Calu3 (cell line): ENCODE data around the gene ITPR1. TPM values are rescaled to one million over a fixed set of nuclear protein-coding genes. Genes with fewer than 3 reads are reported as not detected.

Source experiments
- BruUV-seq: library from RNA; stranded (reverse); fragments of 400-500 nt; replicated peaks from 2 replicates; lab custom pipeline; 2021; lab: Mats Ljungman, UMichigan
- CTCF ChIA-PET: fragments of 300-600 bp; sonication (Branson Sonifier 250); formaldehyde crosslinking; loops from one replicate; lab custom pipeline; 2022; ENCODE audit warnings: antibody characterized with exemption; lab: Charles Lee
- DNase-seq: peaks from one replicate; pipeline ENCODE4 v3.0.0; 2022
- H3K27ac Mint-ChIP-seq: one replicate; pipeline ENCODE4 v1.8.0; 2022; ENCODE audit warnings: mixed read lengths; ENCODE audit not compliant: unreplicated experiment
- H3K27me3 Mint-ChIP-seq: one replicate; pipeline ENCODE4 v1.8.0; 2022; ENCODE audit warnings: mixed read lengths; ENCODE audit not compliant: unreplicated experiment
- H3K36me3 Mint-ChIP-seq: one replicate; pipeline ENCODE4 v1.8.0; 2022; ENCODE audit warnings: mild to moderate bottlenecking, moderate library complexity, mixed read lengths; ENCODE audit not compliant: insufficient read depth, unreplicated experiment
- H3K4me1 Mint-ChIP-seq: one replicate; pipeline ENCODE4 v1.8.0; 2022; ENCODE audit warnings: mild to moderate bottlenecking, low read depth, mixed read lengths; ENCODE audit not compliant: unreplicated experiment
- H3K4me3 Mint-ChIP-seq: one replicate; pipeline ENCODE4 v1.8.0; 2022; ENCODE audit warnings: mild to moderate bottlenecking, low read depth, moderate library complexity, mixed read lengths; ENCODE audit not compliant: unreplicated experiment
- H3K9me3 Mint-ChIP-seq: one replicate; pipeline ENCODE4 v1.8.0; 2022; ENCODE audit warnings: low read depth, mixed read lengths; ENCODE audit not compliant: unreplicated experiment
- CTCF ChIP-seq: fragments of 200-600 bp; IDR thresholded peaks from one replicate; pipeline ENCODE4 v1.8.0; 2022; ENCODE audit warnings: antibody characterized with exemption; ENCODE audit not compliant: unreplicated experiment
- intact Hi-C: fragments of 100-400 bp; cut with micrococcal nuclease; formaldehyde crosslinking; loops from one replicate; pipeline ENCODE4 v1.10.0; 2022; ENCODE audit not compliant: unreplicated experiment
- total RNA-seq: library from RNA; stranded (reverse); gene quantifications from 2 replicates; pipeline ENCODE4 v1.2.3, GENCODE V29; 2022

The ITPR1 gene
- total RNA-seq, 1 experiment from 2014 or later, result 4.2 TPM

- CTCF ChIA-PET, result no interaction called here
- Mint-ChIP-seq H3K9me3 (no peaks in the 10 kb centered on the region), H3K27me3 (no peaks in the 10 kb centered on the region), H3K36me3 (no peaks in the 10 kb centered on the region), H3K27ac (no peak overlapping the region), H3K4me1 (no peaks in the 10 kb centered on the region), H3K4me3 (no peak overlapping the region)
- no peak for TF ChIP-seq CTCF
- intact Hi-C loops, result no loop called here
- DNase-seq, result no peak
- no TSS peak for BruUV-seq
These were observed 19.9 kb downstream of the ITPR1 start for GRCh38 chr3:4512895-4513616.

- no peak for TF ChIP-seq CTCF
- intact Hi-C loops, result no loop called here
- Mint-ChIP-seq H3K27me3 (no peaks in the 10 kb centered on the region), H3K36me3 (no peaks in the 10 kb centered on the region), H3K9me3 (no peaks in the 10 kb centered on the region), H3K4me3 (no peak overlapping the region), H3K27ac (no peak overlapping the region), H3K4me1 (no peaks in the 10 kb centered on the region)
- BruUV-seq, result no TSS peak
- CTCF ChIA-PET, result no interaction called here
- no peak for DNase-seq
These were observed 21.2 kb downstream of the ITPR1 start for GRCh38 chr3:4514321-4514720.

GRCh38 chr3:4514916-4515315, 21.8 kb downstream of the ITPR1 start:
- Mint-ChIP-seq H3K36me3 (no peaks in the 10 kb centered on the region), H3K4me3 (no peak overlapping the region), H3K27ac (no peak overlapping the region), H3K9me3 (no peaks in the 10 kb centered on the region), H3K4me1 (no peaks in the 10 kb centered on the region), H3K27me3 (no peaks in the 10 kb centered on the region)
- no TSS peak for BruUV-seq
- no peak for DNase-seq
- CTCF ChIA-PET, result no interaction called here
- intact Hi-C loops, result no loop called here
- TF ChIP-seq CTCF, result no peak

GRCh38 chr3:4515916-4516579, 22.9 kb downstream of the ITPR1 start:
- intact Hi-C loops, result no loop called here
- DNase-seq, result no peak
- BruUV-seq, result no TSS peak
- H3K27ac Mint-ChIP-seq, result no peak overlapping the region
- CTCF ChIA-PET, result no interaction called here
- no peaks in the 10 kb centered on the region for H3K9me3 Mint-ChIP-seq
- no peaks in the 10 kb centered on the region for H3K4me1 Mint-ChIP-seq
- H3K36me3 Mint-ChIP-seq, result no peaks in the 10 kb centered on the region
- no peak overlapping the region for H3K4me3 Mint-ChIP-seq
- H3K27me3 Mint-ChIP-seq, result no peaks in the 10 kb centered on the region
- TF ChIP-seq CTCF, result no peak
